ENCODE data around the gene PI4KA.

GRCh38 chr22:20853236-20853660, 5.4 kb downstream of the PI4KA start:
- TF ChIP-seq CTCF (IDR thresholded peaks at IDR 0.05) (no peak), ZFX (IDR thresholded peaks at IDR 0.05; ENCODE audit: borderline replicate concordance) (no peak)
